Coronary artery (tissue), 2 donors: ENCODE data around the gene LILRA5.
"Not testable (repeated sequence)": the region's sequence is repeated elsewhere in the genome, so short reads cannot be mapped to it uniquely, and the experiment has no call there.

Experiments
- DNase-seq: peaks from one replicate; pipeline ENCODE4 v3.0.0-alpha.2; 2017; ENCODE audit warnings: low spot score
- H3K27ac ChIP-seq, 2 donors: fragments of 200-600 bp; sonication (generic); one replicate each; pipeline ENCODE4 v1.5.1; 2016 to 2019
- H3K4me3 ChIP-seq: fragments of 200-600 bp; sonication (generic); 2 replicates; pipeline ENCODE4 v1.5.1; 2016; ENCODE audit warnings: mild to moderate bottlenecking, moderate library complexity
- TF ChIP-seq, protein P1 (sequence below): fragments of 200-600 bp; sonication (generic); IDR thresholded peaks from one replicate; pipeline ENCODE4 v1.5.1; 2019; ENCODE audit warnings: antibody characterized with exemption

Gene LILRA5

DNA sequence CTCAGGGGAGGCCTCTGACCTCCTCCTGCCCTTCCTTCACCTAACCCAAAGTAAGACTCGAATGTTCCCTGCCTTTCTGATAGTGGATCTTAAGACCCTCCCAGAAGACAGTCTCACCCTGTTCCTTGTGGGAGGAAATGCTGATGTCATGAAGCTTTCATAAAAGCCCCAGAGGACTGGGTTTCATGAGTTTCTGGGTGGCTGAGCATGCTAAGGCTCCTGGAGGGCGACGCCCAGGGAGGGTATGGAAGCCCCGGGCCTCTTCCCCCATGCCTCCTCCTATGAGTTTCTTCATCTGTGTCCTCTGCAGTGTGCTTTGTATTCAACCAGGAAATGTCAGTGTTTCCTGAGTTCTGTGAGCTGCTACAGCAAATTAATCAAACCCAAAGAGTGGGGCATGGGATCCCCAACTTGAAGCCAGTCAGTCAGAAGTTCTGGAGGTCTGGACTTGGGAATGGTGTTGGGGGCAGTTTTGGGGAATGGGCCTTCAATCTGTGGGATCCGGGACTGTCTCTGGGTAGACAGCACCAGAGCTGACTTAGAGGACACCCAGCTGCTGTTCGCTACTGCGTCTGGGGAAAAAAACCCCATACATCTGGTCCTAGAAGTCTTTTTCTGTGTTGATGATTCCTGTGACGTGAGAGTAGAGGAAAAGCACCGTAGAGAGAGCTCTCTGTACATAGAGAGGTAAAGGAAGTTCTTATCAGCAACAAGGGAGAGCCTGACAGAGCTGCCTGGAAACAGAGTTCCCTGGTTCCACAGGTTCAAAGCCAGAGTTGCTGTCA lies 30.1 kb downstream of the LILRA5 start:
- TF ChIP-seq, protein P1, sequence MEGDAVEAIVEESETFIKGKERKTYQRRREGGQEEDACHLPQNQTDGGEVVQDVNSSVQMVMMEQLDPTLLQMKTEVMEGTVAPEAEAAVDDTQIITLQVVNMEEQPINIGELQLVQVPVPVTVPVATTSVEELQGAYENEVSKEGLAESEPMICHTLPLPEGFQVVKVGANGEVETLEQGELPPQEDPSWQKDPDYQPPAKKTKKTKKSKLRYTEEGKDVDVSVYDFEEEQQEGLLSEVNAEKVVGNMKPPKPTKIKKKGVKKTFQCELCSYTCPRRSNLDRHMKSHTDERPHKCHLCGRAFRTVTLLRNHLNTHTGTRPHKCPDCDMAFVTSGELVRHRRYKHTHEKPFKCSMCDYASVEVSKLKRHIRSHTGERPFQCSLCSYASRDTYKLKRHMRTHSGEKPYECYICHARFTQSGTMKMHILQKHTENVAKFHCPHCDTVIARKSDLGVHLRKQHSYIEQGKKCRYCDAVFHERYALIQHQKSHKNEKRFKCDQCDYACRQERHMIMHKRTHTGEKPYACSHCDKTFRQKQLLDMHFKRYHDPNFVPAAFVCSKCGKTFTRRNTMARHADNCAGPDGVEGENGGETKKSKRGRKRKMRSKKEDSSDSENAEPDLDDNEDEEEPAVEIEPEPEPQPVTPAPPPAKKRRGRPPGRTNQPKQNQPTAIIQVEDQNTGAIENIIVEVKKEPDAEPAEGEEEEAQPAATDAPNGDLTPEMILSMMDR, result no peak
- DNase-seq, result no peak
- no peak overlapping the region for H3K4me3 ChIP-seq
- H3K27ac ChIP-seq, result no peak overlapping the region

DNA sequence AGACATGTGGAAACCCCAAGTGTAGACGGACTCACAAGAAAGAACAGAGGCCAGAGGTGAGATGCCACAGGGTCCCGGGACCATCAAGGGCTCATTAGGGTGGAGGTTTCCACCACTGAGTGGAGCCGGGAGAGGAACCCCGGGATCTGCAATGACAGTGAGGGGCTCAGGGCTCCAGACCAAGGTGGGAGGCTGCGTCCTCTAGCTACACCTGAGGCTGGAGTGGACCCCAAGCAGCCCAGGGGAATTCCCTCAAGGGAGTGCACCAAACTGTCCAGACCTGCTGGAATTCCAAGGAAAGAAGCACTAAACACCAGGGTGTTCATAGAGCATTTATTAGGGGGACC lies 31.3 kb downstream of the LILRA5 start:
- not testable (repeated sequence) for H3K4me3 ChIP-seq, DNase-seq, H3K27ac ChIP-seq

DNA sequence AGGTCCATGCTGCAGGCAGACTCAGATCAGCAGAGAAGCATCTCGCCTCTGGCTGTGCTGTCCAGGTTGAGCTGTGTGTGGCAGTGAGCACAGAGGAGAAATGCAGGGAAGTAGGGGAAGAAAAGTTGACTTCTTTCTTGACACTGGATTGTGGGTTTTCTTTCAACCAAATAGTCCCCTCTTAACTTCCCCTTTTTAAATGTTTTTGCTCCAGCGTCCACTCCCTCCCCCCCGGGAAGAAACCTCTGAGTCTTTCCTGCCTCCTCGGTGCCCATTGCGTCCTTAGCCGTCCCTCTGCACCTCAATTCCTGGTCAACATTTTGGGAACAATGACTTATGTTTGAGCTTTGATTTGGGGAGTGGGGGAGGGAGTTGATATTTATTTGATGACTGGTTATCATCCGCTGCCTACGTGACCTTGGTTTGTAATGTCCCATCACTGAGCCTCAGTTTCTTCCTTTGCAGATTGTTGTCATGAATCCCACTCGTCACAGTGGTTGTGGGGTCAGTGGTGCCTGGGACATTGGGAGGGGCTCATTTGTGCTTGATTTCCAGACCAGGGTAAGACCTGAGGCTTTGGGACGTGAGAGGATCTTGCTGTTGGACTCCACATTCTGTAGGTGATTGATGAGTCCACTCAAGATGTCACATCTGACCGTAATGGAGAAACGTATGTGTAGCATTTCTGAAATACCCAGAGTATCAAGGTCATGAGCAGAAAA lies 31.8 kb downstream of the LILRA5 start, which contains the start of gene LILRB2:
LILRB2 (minus strand) TSS at position 104 of the 722 bp plus-strand sequence. CDS start 614 bp downstream, outside the sequence.
- Histone ChIP-seq H3K4me3 (peak within 1 kb of the TSS; percentile 44), H3K27ac (peak within 1 kb of the TSS in 1 of 2 donors; percentile 69)
- DNase-seq, result no peak
- TF ChIP-seq, protein P1, result no peak

DNA sequence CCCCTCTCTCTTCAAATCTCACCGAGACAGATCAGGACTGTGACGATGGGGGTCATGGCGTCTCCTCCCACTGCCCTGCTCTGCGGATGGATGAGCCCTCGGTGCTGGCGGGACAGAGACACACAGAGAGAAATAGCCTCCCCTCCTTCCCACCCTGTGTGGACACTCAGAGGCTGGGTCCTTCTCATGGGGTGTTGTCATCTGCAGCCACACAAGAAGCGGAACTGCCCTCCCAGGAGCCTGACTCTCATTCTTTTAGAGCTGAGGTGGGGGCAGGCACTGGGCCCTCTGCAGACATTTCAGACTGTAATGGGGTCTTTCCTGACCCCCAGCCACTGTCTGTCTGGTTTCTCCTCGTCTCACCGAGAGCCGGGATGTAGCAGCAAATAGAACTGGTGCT lies 32.5 kb downstream of the LILRA5 start:
- peak overlapping the region; percentile 44 for H3K4me3 ChIP-seq
- not testable (repeated sequence) for DNase-seq

DNA sequence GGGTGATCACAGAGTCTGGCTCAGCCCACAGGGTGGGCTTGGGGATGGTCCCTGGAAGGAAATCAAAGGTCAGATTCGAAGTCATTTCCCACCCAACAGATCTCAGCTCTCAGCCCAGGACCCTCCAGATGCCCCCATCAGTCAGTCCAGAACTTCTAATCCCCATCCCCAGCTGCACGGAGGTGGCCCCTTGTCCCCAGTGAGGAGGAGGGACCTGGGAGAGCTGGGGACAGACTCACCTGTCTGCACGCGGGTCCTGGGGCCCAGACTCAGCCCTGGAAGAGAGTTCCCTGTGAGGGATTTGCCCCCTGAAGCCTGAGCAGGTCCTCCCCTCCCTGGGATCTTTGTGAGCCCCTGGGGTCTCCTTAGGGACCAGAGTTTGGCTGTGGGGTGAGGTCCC lies 32.9 kb downstream of the LILRA5 start:
- peak overlapping the region in 1 of 2 donors; percentile 69 for H3K27ac ChIP-seq
- H3K4me3 ChIP-seq, result peak overlapping the region; percentile 44

More for the DNA sequence above, 32.5 kb downstream of the LILRA5 start:
- H3K27ac ChIP-seq, result peak overlapping the region in 1 of 2 donors; percentile 69

DNA sequence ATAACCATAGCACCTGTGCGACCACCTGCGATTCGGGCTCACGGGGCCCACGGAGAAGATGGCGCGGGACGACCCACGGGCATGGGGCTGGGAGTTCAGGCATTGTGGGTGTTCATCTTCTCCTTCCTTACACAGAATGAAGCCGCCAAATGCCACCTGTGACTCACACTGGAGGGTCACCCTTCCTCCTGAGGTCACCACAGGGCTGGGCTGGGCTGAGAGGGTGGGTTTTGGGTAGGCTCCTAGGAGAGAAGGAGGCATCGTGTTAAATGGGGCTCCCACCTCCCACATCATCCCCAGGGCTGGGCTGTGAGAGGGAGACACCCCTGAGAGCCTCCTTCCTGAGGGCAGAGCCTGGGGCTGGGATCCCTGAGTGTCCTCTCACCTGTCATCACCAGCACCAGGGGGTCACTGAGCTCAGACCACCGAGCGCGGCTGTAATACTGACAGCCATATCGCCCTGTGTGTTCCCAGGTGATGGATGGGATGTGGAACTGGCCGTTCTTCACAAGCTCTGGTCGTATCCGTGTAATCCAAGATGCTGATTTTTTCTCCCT lies 33.5 kb downstream of the LILRA5 start:
- DNase-seq, result no peak
- TF ChIP-seq, protein P1, result no peak
- Histone ChIP-seq H3K4me3 (peak overlapping the region; percentile 44), H3K27ac (no peak overlapping the region)

More for the DNA sequence above, 32.9 kb downstream of the LILRA5 start:
- DNase-seq, result not testable (repeated sequence)

DNA sequence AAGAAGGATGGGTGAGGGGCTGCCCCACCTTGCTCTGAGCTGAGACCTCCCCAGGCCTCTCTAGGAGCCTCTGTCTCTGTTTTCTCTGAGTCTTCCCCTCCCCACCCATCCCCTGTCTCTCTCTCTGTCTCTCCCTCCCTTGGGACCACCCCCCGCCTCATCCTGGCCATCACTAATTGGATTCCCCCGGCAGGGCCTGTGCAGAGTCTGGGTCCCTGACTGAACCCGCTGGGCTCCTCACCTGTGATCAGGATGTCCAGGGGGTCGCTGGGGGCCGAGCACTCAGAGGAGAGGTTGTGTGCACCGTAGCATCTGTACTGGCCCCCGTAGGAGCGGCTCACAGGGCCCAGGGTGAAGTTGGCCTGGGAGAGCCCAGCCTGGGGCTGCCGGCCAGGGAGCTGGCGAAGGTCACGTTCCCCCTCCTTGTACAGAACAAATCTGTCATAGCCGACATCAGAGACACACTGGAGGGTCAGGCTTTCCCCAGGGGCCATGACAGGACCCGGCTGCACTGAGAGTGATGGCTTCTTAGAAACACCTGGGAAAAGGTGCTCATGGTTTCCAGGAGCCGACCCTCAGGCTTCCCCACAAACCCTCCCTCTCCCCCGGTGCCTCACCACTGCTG lies 34.3 kb downstream of the LILRA5 start:
- not testable (repeated sequence) for DNase-seq, H3K27ac ChIP-seq, H3K4me3 ChIP-seq

DNA sequence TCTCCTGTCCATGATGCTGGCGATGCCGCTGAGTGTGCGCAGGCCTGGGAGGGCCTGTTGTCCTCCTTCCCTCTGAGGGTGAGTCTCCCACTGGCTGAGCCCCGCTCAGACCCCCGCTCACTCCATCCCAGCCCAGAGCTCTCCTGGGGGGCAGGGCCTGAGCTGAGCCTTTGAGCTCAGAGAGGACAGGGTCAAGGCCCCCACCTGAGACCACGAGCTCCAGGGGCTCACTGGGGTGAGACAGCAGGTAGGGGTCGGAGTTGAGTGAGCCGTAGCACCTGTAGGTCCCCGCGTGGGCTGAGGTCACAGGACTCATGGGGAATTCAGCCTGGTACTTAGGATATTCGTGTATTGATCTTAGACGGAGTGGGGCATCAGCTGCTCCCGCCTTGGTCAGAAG lies 34.9 kb downstream of the LILRA5 start:
- H3K4me3 ChIP-seq, H3K27ac ChIP-seq, DNase-seq: not testable (repeated sequence)

DNA sequence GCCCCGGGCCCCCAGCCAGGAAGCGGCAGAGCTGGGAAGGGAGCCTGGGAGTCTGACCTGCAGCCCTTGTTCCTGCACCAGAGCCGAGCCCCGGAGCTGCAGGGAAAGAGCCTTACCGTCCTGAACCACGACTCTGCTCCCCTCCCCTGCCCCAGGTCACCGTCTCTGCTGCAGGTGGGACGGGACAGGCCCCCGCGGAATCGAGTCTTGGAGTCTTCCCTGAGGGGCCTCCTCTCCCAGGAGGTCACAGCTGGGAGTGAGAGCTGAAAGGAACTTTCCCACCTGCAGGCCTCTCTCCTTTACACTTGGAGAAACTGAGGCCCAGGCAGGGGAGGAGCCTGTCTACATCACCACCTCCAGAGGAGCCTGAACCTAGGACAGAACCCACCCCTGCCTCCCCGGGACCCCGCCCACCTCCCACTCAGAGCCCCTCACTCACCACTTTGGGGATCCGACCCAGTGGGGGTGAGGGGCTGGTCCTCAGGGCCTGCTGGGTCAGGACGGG lies 35.8 kb downstream of the LILRA5 start:
- H3K27ac ChIP-seq, H3K4me3 ChIP-seq: not testable (repeated sequence)
- peak; percentile 45 for DNase-seq

DNA sequence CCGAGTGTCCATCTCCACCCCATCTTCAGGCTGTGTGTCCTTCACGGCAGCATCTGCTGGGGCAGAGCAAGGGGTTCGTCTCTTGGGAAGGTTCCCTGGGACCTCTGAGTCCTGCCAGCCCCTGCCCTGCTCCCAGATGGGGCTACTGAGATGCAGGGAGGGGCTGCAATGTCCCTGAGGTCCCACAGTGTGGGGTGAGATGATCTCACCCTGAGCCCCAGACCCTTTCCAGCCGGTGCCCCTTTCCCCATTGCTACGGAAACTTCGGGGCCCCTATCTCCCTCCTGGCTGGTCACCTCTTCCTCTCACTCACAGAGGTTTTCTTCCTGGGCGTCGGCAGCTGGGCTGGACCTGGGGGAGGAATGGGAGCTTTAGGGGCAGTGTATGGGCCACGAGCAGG lies 37.0 kb downstream of the LILRA5 start:
- TF ChIP-seq, protein P1, result no peak
- Histone ChIP-seq H3K4me3 (no peak overlapping the region), H3K27ac (no peak overlapping the region)
- DNase-seq, result peak; percentile 57

DNA sequence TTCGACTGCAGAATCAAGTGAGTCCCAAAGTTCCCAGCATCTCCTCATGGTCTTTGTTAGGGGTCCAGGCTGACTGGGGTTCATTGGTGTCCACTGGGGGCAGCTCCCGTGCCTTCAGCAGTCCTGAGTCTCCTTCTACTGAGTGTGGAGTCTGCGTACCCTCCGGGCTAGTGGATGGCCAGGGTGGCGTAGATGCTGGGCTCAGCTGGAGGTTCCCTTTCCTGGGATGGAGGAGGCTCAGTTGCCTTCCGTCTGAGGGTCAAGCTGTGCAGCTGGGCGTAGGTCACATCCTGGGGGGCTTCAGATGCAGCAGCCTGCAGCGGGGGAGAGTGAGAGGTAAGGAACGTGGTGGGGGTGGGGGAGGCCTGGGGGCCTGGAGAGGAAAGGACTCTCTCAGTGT lies 38.5 kb downstream of the LILRA5 start:
- DNase-seq, result peak; percentile 22

More for the DNA sequence above, 38.5 kb downstream of the LILRA5 start:
- H3K4me3 ChIP-seq, H3K27ac ChIP-seq: not testable (repeated sequence)
